Left ventricle myocardium superior (tissue), 1 donor: ENCODE data around the gene LGALS14. TPM values are rescaled to one million over a fixed set of nuclear protein-coding genes. Genes with fewer than 3 reads are reported as not detected.
"Not testable (repeated sequence)": the region's sequence is repeated elsewhere in the genome, so short reads cannot be mapped to it uniquely, and the experiment has no call there.

Experiments
- ATAC-seq: fragments of 200-7000 bp; cut with Tn5 transposase; one replicate; pipeline ENCODE4 v1.9.1; 2020; ENCODE audit warnings: mild to moderate bottlenecking, moderate library complexity
- DNase-seq: peaks from one replicate; pipeline ENCODE4 v3.0.0-alpha.2; 2020
- intact Hi-C: fragments of 100-400 bp; cut with micrococcal nuclease; formaldehyde crosslinking; loops from one replicate; pipeline ENCODE4 v1.11.0; 2022
- total RNA-seq: library from RNA; stranded (reverse); fragmentation: NEBNext Ultra II Directional; extraction: Animal tissue kit (Norgen Biotek cat#: 25700); gene quantifications from one replicate; pipeline ENCODE4 v1.2.1, GENCODE V29; 2021
- donor health status: DM: no; HTN: yes; CAD: no; lungs with severe emphysema.

The LGALS14 gene
- total RNA-seq, 1 donor from 2014 or later: not detected

GRCh38 chr19:39692166-39692565 lies 12.1 kb upstream of the LGALS14 start:
- intact Hi-C loops: no loop called here
- DNase-seq: no peak
- no peak for ATAC-seq

- ATAC-seq (no peak), DNase-seq (no peak)
- intact Hi-C loops: no loop called here
Observed at GRCh38 chr19:39692822-39693221, 11.5 kb upstream of the LGALS14 start.

- ATAC-seq (no peak), DNase-seq (no peak)
- intact Hi-C loops: no loop called here
Observed at GRCh38 chr19:39695759-39696158, 8.5 kb upstream of the LGALS14 start.

GRCh38 chr19:39696387-39696786 lies 7.9 kb upstream of the LGALS14 start:
- DNase-seq: no peak
- ATAC-seq: no peak
- intact Hi-C loops: no loop called here

- intact Hi-C loops: no loop called here
- no peak for ATAC-seq
- DNase-seq: no peak
Observed at GRCh38 chr19:39698535-39698934, 5.7 kb upstream of the LGALS14 start.

GRCh38 chr19:39701291-39701690 lies 3.0 kb upstream of the LGALS14 start:
- ATAC-seq: no peak
- intact Hi-C loops: no loop called here
- DNase-seq: no peak

GRCh38 chr19:39705578-39706188 lies 1.4 kb downstream of the LGALS14 start:
- no peak for DNase-seq
- intact Hi-C loops: no loop called here
- no peak for ATAC-seq

GRCh38 chr19:39708594-39708993 lies 4.3 kb downstream of the LGALS14 start:
- ATAC-seq: no peak
- no peak for DNase-seq
- intact Hi-C loops: no loop called here

GRCh38 chr19:39709026-39709872 lies 5.0 kb downstream of the LGALS14 start:
- DNase-seq: no peak
- no peak for ATAC-seq
- intact Hi-C loops: no loop called here

- DNase-seq: no peak
- intact Hi-C loops: no loop called here
Observed at GRCh38 chr19:39710333-39710890, 6.1 kb downstream of the LGALS14 start.

GRCh38 chr19:39720144-39720543 lies 15.9 kb downstream of the LGALS14 start:
- intact Hi-C loops, ATAC-seq, DNase-seq: not testable (repeated sequence)

More at GRCh38 chr19:39710333-39710890, 6.1 kb downstream of the LGALS14 start:
- ATAC-seq: no peak

GRCh38 chr19:39725995-39726394 lies 21.7 kb downstream of the LGALS14 start:
- no peak for ATAC-seq
- intact Hi-C loops: no loop called here

GRCh38 chr19:39727070-39727800 lies 23.0 kb downstream of the LGALS14 start:
- intact Hi-C loops: no loop called here
- ATAC-seq: no peak

More at GRCh38 chr19:39725995-39726394, 21.7 kb downstream of the LGALS14 start:
- no peak for DNase-seq

GRCh38 chr19:39728040-39728439 lies 23.8 kb downstream of the LGALS14 start:
- intact Hi-C loops: no loop called here
- no peak for ATAC-seq
- DNase-seq: no peak

More at GRCh38 chr19:39727070-39727800, 23.0 kb downstream of the LGALS14 start:
- DNase-seq: no peak

- ATAC-seq (no peak), DNase-seq (no peak)
- intact Hi-C loops: no loop called here
Observed at GRCh38 chr19:39729594-39729993, 25.3 kb downstream of the LGALS14 start.

- intact Hi-C loops: no loop called here
- DNase-seq: no peak
- ATAC-seq: no peak
Observed at GRCh38 chr19:39731685-39732084, 27.4 kb downstream of the LGALS14 start.

- no peak for DNase-seq
- intact Hi-C loops: no loop called here
- no peak for ATAC-seq
Observed at GRCh38 chr19:39733841-39734240, 29.6 kb downstream of the LGALS14 start.

GRCh38 chr19:39735688-39736087 lies 31.4 kb downstream of the LGALS14 start:
- DNase-seq (no peak), ATAC-seq (no peak)
- intact Hi-C loops: no loop called here

GRCh38 chr19:39736088-39736487 lies 31.8 kb downstream of the LGALS14 start:
- ATAC-seq (no peak), DNase-seq (no peak)
- intact Hi-C loops: no loop called here

GRCh38 chr19:39737351-39737750 lies 33.1 kb downstream of the LGALS14 start:
- ATAC-seq: no peak
- no peak for DNase-seq
- intact Hi-C loops: no loop called here
